Tongue (tissue), 2 donors: ENCODE results near the gene TMX4. TPM values are rescaled to one million over a fixed set of nuclear protein-coding genes. Genes with fewer than 3 reads are reported as not detected.
"Not testable (repeated sequence)": the region's sequence is repeated elsewhere in the genome, so short reads cannot be mapped to it uniquely, and the experiment has no call there.

Source experiments
- DNase-seq: peaks from one replicate; pipeline ENCODE4 v3.0.0-alpha.2; 2015
- total RNA-seq: library from RNA; depleted of rRNA; stranded (reverse); fragments of >200 nt; gene quantifications from one replicate; pipeline ENCODE4 v1.2.3, GENCODE V29; 2014

Gene TMX4, protein sequence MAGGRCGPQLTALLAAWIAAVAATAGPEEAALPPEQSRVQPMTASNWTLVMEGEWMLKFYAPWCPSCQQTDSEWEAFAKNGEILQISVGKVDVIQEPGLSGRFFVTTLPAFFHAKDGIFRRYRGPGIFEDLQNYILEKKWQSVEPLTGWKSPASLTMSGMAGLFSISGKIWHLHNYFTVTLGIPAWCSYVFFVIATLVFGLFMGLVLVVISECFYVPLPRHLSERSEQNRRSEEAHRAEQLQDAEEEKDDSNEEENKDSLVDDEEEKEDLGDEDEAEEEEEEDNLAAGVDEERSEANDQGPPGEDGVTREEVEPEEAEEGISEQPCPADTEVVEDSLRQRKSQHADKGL
- 46.7 TPM for total RNA-seq

- peak; percentile 96 for DNase-seq
Measured at GRCh38 chr20:8019246-8019997, at the start of gene TMX4. TMX4 (minus strand) TSS chr20:8019761; CDS start chr20:8019613, 148 bp downstream.

DNA sequence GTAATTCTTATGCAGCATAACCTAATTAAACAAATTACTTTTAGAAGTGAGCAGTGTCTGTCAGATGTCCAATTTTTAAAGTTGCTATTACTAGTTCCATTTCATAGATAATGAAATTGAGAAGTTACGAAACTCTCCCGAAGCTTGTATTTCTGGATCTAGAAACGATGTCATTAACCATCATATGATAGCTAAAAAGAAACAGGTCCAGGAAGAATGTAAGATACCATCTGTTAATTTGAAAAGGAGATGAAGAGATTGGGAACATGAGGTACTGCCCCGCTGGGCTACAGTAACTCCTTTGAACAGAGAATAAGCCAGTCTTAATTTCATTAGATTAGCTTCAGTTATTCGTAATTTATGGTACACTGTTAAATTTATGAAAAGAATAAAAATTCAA, 47.5 kb upstream of the TMX4 start:
- no peak for DNase-seq

DNA sequence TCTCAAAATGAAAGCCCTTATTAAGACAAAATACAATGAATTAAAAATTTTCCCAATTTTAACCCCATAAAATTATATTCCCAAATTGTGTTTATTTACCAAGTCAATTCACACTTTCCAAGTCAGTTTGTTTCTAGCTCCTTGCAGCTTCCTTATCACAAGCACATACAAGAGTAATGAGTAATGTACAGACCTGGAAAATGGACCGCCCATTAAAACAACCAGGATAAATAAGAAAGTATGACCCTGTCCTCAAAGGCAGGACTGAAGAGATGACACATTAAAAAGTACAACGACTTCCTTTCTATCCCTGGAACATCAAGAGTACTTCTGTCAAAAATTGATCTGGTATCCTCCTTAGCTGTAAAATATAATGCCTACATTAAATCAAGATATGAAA, 47.1 kb upstream of the TMX4 start:
- no peak for DNase-seq

- DNase-seq = no peak
Measured at GRCh38 chr20:8065691-8066090, 46.1 kb upstream of the TMX4 start.

GRCh38 chr20:8062756-8063155, 43.2 kb upstream of the TMX4 start:
- no peak for DNase-seq

DNA sequence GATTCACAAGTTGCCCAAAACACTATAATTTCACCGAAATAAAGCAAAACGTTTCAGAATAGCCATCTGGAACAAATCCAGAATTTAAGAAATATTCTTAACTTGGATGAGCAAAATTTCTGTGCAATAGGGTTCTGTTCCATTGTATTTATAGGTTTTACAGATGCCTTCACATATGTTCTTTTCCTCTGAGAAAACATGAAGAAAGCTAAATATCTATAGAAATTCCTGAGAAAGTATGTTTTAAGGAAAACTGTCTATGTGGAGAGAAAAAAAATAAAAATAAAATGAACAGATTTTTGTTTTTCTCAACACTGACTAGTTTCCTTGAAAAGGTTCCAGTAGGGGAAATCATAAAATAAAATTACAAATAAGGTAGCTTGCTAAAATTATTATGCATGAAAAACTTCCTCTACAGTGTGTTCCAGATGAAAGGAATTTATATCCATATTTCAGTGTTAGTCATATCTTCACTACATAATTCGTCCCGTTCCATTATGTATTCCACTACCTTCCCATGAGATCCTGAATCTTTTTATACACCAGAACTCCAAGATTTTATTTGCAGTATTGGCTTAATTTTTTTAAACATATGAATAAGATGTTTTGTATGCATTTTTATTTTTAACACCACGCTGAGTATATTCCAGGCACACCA, 42.4 kb upstream of the TMX4 start:
- DNase-seq = peak; percentile 9

DNA sequence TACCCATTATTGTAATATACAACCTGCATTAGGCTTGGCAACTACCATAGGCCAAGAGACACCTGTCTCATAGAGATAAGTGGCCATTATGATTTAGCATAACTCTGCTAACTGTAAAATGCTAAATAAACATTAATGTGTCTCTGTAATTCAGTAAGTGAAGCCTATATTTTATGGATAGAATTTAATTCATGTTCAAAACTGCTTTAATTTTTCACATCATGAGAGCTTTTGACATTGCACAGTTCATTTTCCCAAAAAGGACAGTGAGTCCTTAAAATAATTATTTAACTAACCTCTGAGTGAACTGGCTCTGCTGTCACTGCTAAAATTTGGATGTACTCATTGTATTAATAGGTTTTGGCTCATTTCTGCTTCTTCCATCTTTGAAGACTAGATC, 41.4 kb upstream of the TMX4 start:
- peak; percentile 5 for DNase-seq

GRCh38 chr20:8057871-8058270, 38.3 kb upstream of the TMX4 start:
- DNase-seq = peak; percentile 5

DNA sequence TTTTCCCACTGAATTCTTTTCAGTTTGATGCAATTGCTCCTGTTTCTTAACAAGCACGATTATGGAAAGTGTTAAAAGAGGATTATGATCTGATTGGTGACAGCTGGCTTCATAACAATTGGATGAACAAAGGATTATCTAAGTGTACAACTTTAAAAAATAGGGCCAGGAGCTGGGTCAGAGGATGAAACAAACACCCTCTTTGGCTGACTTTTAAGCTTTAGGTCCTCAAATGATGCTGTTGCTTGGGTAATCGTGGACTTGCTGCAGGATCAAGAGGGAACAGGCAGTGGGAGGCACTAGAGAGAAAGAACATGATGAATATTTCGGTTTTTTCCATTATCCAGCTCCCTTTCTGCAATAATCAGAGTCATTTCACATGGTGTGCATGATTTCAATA, 35.5 kb upstream of the TMX4 start:
- no peak for DNase-seq

GRCh38 chr20:8050157-8050837, 30.7 kb upstream of the TMX4 start:
- DNase-seq = no peak

- DNase-seq = no peak
Measured at GRCh38 chr20:8049310-8049709, 29.7 kb upstream of the TMX4 start.

GRCh38 chr20:8045946-8046345, 26.4 kb upstream of the TMX4 start:
- DNase-seq = no peak

DNA sequence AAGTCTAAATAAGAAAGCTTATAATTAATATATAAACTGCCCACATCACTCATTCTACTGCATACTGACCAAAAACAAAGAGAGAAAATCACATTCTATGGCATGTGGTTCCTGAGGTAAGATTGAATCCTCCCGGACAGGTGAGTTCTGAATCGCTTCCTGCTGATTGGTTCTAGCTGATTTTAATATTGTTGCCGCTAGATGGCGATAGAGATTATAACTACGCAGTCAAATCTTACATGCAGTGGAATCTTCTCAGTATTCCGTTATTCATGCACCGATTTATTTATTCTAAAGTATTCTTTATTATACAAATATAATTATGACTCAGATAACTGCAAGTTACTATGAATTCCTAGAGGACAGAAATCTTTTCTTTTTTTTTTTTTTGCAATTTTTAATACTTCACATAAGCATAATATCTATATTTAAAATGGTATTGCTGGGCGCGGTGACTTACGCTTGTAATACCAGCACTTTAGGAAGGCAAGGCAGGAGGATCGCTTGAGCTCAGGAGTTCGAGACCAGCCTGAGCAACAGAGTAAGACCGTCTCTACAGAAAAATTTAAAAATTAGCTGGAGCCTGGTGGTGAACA, 24.2 kb upstream of the TMX4 start:
- peak; percentile 83 for DNase-seq

GRCh38 chr20:8039042-8039441, 19.5 kb upstream of the TMX4 start:
- no peak for DNase-seq

GRCh38 chr20:8036771-8037170, 17.2 kb upstream of the TMX4 start:
- DNase-seq = no peak

DNA sequence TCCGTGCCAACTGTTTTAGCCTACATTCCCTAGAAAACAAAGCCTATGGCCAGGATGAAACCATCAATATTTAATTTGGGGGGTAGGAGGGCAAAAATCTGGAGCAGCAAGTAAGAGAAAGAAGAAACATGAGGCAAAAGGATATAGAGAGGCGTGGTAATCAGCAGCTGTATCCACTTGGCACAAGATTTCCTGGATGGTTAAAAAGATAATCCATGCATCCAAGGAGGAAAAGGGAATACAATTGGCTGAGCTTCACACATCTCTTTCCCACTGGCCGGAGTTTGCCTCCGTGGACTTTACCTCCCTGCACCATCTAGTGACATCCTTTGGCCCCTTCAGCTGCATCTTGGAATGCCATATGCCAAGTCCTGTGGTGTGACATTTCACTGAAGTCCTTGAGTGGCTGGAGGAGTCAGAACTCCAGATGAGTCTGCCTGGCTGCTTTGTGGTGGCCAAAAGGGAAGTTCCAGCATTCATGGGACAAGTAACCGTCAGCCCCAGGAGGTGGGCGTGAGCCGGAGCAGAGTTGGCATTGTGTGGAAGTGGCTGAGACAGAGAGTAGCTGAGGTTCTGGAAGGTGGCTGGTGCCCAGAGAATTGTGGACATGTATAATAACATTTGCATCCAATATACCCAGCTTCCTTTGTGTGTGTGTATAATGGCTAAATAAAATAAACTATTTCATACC, 13.7 kb upstream of the TMX4 start:
- peak; percentile 68 for DNase-seq

- DNase-seq = no peak
Measured at GRCh38 chr20:8032499-8032898, 12.9 kb upstream of the TMX4 start.

GRCh38 chr20:8031539-8031938, 12.0 kb upstream of the TMX4 start:
- DNase-seq = not testable (repeated sequence)

GRCh38 chr20:8021541-8022269, 2.1 kb upstream of the TMX4 start:
- DNase-seq = peak; percentile 44

- DNase-seq = no peak
Measured at GRCh38 chr20:8020314-8021079, 936 bp upstream of the TMX4 start.
